Suprapubic skin (tissue), 4 donors: ENCODE measurements around the gene SCAPER. TPM values are rescaled to one million over a fixed set of nuclear protein-coding genes. Genes with fewer than 3 reads are reported as not detected.

Experiments
- DNase-seq, 2 donors: peaks; one replicate each; pipeline ENCODE4 v3.0.0-alpha.2; 2019; ENCODE audit warnings: low spot score in 2 of 2
- H3K27ac ChIP-seq: fragments of 200-600 bp; sonication (generic); one replicate; pipeline ENCODE4 v1.5.1; 2019
- H3K27me3 ChIP-seq: fragments of 200-600 bp; sonication (generic); one replicate; pipeline ENCODE4 v1.5.1; 2019
- H3K36me3 ChIP-seq: fragments of 200-600 bp; sonication (generic); one replicate; pipeline ENCODE4 v1.5.1; 2019
- H3K4me1 ChIP-seq: fragments of 200-600 bp; sonication (generic); one replicate; pipeline ENCODE4 v1.5.1; 2019
- H3K4me3 ChIP-seq: fragments of 200-600 bp; sonication (generic); one replicate; pipeline ENCODE4 v1.5.1; 2019; ENCODE audit warnings: mild to moderate bottlenecking
- H3K9me3 ChIP-seq: fragments of 200-600 bp; sonication (generic); one replicate; pipeline ENCODE4 v1.5.1; 2019
- EP300 ChIP-seq: sonication (generic); formaldehyde crosslinking; IDR thresholded peaks from one replicate; pipeline ENCODE4 v1.6.1; 2017; ENCODE audit warnings: antibody characterized with exemption
- POLR2A ChIP-seq, 2 donors: fragments of 450-650 bp; IDR thresholded peaks; one replicate each; pipeline ENCODE4 v1.6.1; 2017; ENCODE audit warnings: antibody characterized with exemption in 2 of 2, mild to moderate bottlenecking in 2 of 2, moderate library complexity in 2 of 2
- POLR2AphosphoS5 ChIP-seq, 3 donors: sonication (generic); formaldehyde crosslinking; IDR thresholded peaks; one replicate each; pipeline ENCODE4 v1.6.1; 2017; ENCODE audit warnings: antibody characterized with exemption in 3 of 3
- WGBS: methylation state at CpG from one replicate; pipeline ENCODE4 v1.1.5; 2018; 5-methylcytosine and 5-hydroxymethylcytosine counted together
- total RNA-seq, 4 donors: library from RNA; depleted of rRNA; stranded (reverse); fragments of >200 nt; gene quantifications; one replicate each; pipeline ENCODE4 v1.1.0, GENCODE V29; 2016
- TF ChIP-seq, protein P1 (sequence below), 2 donors: fragments of 200-600 bp in 1 of 2; fragments of 450-650 bp in 1 of 2; sonication (generic) in 1 of 2; IDR thresholded peaks; one replicate each; pipeline ENCODE4 v1.5.1; 2016 to 2019; ENCODE audit warnings: antibody characterized with exemption in 2 of 2, mild to moderate bottlenecking in 1 of 2, moderate library complexity in 1 of 2

Gene SCAPER
- total RNA-seq, 4 donors from 2014 or later = 26.3 to 61.4 (median 37.3) TPM

- H3K27ac ChIP-seq = no peak overlapping the region
- no peak for DNase-seq
- TF ChIP-seq POLR2A (IDR thresholded peaks at IDR 0.05) (no peak), EP300 (no peak), POLR2AphosphoS5 (IDR thresholded peaks at IDR 0.05) (no peak)
- TF ChIP-seq, protein P1, sequence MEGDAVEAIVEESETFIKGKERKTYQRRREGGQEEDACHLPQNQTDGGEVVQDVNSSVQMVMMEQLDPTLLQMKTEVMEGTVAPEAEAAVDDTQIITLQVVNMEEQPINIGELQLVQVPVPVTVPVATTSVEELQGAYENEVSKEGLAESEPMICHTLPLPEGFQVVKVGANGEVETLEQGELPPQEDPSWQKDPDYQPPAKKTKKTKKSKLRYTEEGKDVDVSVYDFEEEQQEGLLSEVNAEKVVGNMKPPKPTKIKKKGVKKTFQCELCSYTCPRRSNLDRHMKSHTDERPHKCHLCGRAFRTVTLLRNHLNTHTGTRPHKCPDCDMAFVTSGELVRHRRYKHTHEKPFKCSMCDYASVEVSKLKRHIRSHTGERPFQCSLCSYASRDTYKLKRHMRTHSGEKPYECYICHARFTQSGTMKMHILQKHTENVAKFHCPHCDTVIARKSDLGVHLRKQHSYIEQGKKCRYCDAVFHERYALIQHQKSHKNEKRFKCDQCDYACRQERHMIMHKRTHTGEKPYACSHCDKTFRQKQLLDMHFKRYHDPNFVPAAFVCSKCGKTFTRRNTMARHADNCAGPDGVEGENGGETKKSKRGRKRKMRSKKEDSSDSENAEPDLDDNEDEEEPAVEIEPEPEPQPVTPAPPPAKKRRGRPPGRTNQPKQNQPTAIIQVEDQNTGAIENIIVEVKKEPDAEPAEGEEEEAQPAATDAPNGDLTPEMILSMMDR (IDR thresholded peaks at IDR 0.05) = no peak
- no peaks in the 10 kb centered on the region for H3K27me3 ChIP-seq
- H3K4me3 ChIP-seq = no peak overlapping the region
- peaks cover 46% of the 10 kb centered on the region for H3K36me3 ChIP-seq
- no peaks in the 10 kb centered on the region for H3K9me3 ChIP-seq
- WGBS = 79% methylated on average over 5 of the region's 5 CpGs
- no peaks in the 10 kb centered on the region for H3K4me1 ChIP-seq
Measured at GRCh38 chr15:76795217-76795616, 109.9 kb downstream of the SCAPER start.

DNA sequence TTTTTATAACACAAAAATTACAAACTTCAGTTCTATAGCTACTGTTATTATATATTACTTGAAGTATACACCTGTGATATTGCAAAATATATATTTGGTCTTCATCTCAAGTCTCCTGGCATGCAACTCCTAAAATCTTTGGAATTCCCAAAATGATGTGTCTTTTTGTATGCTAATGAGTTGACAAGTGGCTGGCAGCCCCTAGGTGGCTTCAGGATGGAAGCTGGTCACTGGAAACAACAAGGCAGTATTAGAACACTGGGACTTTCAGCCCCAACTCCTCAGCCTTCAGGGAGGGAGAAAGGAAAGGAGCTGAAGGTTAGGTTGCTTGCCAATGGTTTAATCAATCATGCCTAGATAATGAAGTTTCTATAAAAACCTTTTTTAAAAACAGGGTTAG lies 112.0 kb downstream of the SCAPER start:
- TF ChIP-seq, protein P1 (IDR thresholded peaks at IDR 0.05) = no peak
- no peak for TF ChIP-seq POLR2A (IDR thresholded peaks at IDR 0.05)
- H3K4me3 ChIP-seq = no peak overlapping the region
- no peak overlapping the region for H3K27ac ChIP-seq
- no peaks in the 10 kb centered on the region for H3K9me3 ChIP-seq
- H3K27me3 ChIP-seq = no peaks in the 10 kb centered on the region
- H3K36me3 ChIP-seq = peaks cover 43% of the 10 kb centered on the region
- no peaks in the 10 kb centered on the region for H3K4me1 ChIP-seq
- DNase-seq = no peak

- H3K4me1 ChIP-seq = no peaks in the 10 kb centered on the region
- no peak for DNase-seq
- no peak overlapping the region for H3K4me3 ChIP-seq
- TF ChIP-seq POLR2A (IDR thresholded peaks at IDR 0.05) (no peak), POLR2AphosphoS5 (IDR thresholded peaks at IDR 0.05) (no peak)
- TF ChIP-seq, protein P1 (IDR thresholded peaks at IDR 0.05) = no peak
- 92% methylated on average over 2 of the region's 2 CpGs for WGBS
- no peaks in the 10 kb centered on the region for H3K27me3 ChIP-seq
- no peak overlapping the region for H3K27ac ChIP-seq
- H3K9me3 ChIP-seq = no peaks in the 10 kb centered on the region
- peaks cover 43% of the 10 kb centered on the region for H3K36me3 ChIP-seq
Measured at GRCh38 chr15:76791511-76791910, 113.6 kb downstream of the SCAPER start.

- H3K27ac ChIP-seq = no peak overlapping the region
- peaks cover 22% of the 10 kb centered on the region for H3K36me3 ChIP-seq
- no peak for DNase-seq
- no peaks in the 10 kb centered on the region for H3K4me1 ChIP-seq
- H3K9me3 ChIP-seq = no peaks in the 10 kb centered on the region
- TF ChIP-seq POLR2AphosphoS5 (IDR thresholded peaks at IDR 0.05) (no peak), EP300 (no peak)
- TF ChIP-seq, protein P1 (IDR thresholded peaks at IDR 0.05) = no peak
- H3K4me3 ChIP-seq = no peak overlapping the region
- WGBS = 96% methylated on average over 4 of the region's 4 CpGs
- no peaks in the 10 kb centered on the region for H3K27me3 ChIP-seq
Measured at GRCh38 chr15:76787273-76787672, 117.9 kb downstream of the SCAPER start.

DNA sequence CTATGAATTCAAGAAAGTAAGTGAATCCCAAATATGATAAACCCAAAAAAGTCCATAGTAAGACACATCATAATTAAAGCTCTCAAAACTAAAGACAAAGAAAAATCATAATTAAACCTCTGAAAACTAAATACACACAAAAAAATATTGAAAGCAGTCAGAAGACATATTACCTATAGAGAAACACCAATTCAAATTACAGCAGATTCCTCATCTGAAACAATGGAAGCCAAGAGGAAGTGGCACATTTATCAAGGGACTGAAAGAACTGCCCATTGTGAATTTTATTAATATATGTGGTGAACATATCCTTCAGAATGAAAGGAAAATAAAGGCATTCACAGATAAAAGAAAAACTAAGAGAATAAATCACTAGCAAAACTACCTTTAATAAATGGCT lies 128.2 kb downstream of the SCAPER start:
- Histone ChIP-seq H3K27ac (no peak overlapping the region), H3K4me1 (no peaks in the 10 kb centered on the region), H3K9me3 (peaks cover 7% of the 10 kb centered on the region), H3K27me3 (no peaks in the 10 kb centered on the region), H3K4me3 (no peak overlapping the region), H3K36me3 (peaks cover 21% of the 10 kb centered on the region)
- TF ChIP-seq, protein P1 (IDR thresholded peaks at IDR 0.05) = no peak
- TF ChIP-seq EP300 = no peak
- no peak for TF ChIP-seq POLR2A (IDR thresholded peaks at IDR 0.05)
- TF ChIP-seq POLR2AphosphoS5 (IDR thresholded peaks at IDR 0.05) = no peak
- no peak for DNase-seq
